ENCODE data around the gene TRIP11.

TRIP11 gene

DNA sequence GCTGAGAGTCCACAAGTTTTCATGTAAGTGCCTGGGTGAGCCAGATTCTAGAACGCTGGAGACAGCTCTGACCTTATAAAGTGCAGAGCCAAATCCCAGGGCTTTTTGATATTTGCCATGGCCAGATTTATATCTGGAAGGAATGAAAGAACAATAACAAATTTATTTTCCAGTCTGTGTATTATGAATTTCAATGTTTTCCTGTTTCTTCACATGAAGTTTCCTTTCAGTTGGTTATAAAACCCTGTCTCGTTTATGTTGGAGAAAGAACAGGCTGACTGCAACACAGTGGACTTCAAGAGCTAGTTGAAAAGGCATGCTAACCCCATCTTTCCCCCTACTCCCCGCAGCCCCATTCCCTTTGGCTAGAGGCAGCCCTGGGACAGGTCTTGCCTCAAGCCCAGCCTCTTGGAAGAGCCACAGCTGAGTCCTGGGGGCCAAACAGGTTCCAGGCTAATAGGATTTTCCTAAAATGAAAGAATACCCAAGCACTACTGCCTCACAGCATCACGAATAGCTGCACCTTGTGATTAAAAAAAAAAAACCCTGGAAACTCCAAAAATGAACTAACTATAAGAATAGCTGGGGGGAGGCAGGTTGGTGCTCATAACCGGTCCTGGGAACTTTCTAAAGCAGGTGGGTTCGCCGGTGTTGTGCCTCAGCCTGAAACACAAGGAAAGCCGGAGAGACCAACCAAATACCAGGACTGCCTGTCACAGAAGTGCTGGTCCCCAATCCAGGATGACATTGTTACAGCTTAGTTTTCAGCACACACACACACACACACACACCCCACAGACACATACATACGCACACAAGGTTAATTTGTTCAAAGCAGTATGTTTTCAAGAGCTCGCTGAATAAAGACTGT, 93.9 kb downstream of the TRIP11 start:
- TF ChIP-seq MYC (IDR thresholded peaks at IDR 0.05; ENCODE audit: low read depth, low read length) (no peak), MAX (IDR thresholded peaks at IDR 0.05; ENCODE audit: low read depth, low read length) (no peak), POLR2A (IDR thresholded peaks at IDR 0.05; ENCODE audit: extremely low read depth, insufficient read length) (no peak), CTCF (IDR thresholded peaks at IDR 0.05; ENCODE audit: low read depth, low read length) (no peak)
- H3K4me3 ChIP-seq (ENCODE audit: low read depth, low read length), result no peak overlapping the region
- DNase-seq (ENCODE audit: low read depth), result no peak

DNA sequence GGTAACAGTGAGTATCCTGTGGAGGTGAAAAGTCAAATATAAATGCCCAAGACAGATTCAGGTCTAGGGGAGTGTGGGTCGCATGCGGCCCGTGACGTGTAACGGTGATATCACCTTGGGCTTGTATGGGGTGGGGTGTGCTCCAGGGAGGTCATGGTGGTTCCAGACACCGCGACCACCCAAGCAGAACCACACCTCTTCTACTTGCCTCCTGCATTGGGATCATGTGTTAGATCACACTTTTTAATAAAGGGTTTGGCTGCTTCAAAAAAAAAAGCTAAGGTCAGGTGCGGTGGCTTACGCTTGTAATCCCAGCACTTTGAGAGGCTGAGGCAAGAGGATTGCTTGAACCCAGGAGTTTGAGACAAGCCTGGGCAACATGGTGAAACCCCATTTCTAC, 96.9 kb downstream of the TRIP11 start:
- DNase-seq (ENCODE audit: low read depth), result no peak
- TF ChIP-seq MYC (IDR thresholded peaks at IDR 0.05; ENCODE audit: low read depth, low read length), result no peak
- TF ChIP-seq CTCF (IDR thresholded peaks at IDR 0.05; ENCODE audit: low read depth, low read length), result no peak
- H3K4me3 ChIP-seq (ENCODE audit: low read depth, low read length), result no peak overlapping the region

GRCh38 chr14:91942128-91942527, 97.7 kb downstream of the TRIP11 start:
- DNase-seq (ENCODE audit: low read depth), result no peak
- H3K4me3 ChIP-seq (ENCODE audit: low read depth, low read length), result no peak overlapping the region
- TF ChIP-seq CTCF (IDR thresholded peaks at IDR 0.05; ENCODE audit: low read depth, low read length), result no peak
- no peak for TF ChIP-seq MYC (IDR thresholded peaks at IDR 0.05; ENCODE audit: low read depth, low read length)
- TF ChIP-seq POLR2A (IDR thresholded peaks at IDR 0.05; ENCODE audit: extremely low read depth, insufficient read length), result no peak
- no peak for TF ChIP-seq MAX (IDR thresholded peaks at IDR 0.05; ENCODE audit: low read depth, low read length)

- DNase-seq (ENCODE audit: low read depth), result no peak
- no peak for TF ChIP-seq MYC (IDR thresholded peaks at IDR 0.05; ENCODE audit: low read depth, low read length)
- no peak for TF ChIP-seq POLR2A (IDR thresholded peaks at IDR 0.05; ENCODE audit: extremely low read depth, insufficient read length)
- no peak for TF ChIP-seq CTCF (IDR thresholded peaks at IDR 0.05; ENCODE audit: low read depth, low read length)
- no peak for TF ChIP-seq MAX (IDR thresholded peaks at IDR 0.05; ENCODE audit: low read depth, low read length)
- H3K4me3 ChIP-seq (ENCODE audit: low read depth, low read length), result no peak overlapping the region
Observed at GRCh38 chr14:91940209-91940608, 99.7 kb downstream of the TRIP11 start.

DNA sequence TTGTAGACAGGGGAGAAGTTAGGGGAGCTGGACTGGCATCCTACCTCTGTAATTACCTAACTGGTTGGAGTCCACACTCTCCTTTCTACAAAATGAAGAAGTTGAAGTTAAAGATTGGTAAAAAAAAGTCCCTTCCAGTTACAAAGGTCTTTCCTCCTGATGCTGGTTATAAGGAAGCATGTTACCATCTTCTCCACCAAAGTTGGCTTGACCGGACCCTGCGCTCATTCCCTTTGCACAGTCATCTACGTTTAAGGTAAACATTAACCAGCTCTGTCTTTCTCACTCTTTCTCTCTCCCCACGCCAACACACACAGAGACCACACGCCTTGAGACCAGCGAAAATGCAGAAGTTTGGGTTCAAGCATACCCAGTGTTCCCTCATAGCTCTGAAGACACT, 104.3 kb downstream of the TRIP11 start:
- no peak for DNase-seq (ENCODE audit: low read depth)
- no peak for TF ChIP-seq CTCF (IDR thresholded peaks at IDR 0.05; ENCODE audit: low read depth, low read length)
- no peak for TF ChIP-seq POLR2A (IDR thresholded peaks at IDR 0.05; ENCODE audit: extremely low read depth, insufficient read length)
- H3K4me3 ChIP-seq (ENCODE audit: low read depth, low read length), result no peak overlapping the region
